Measurements from ENCODE around the gene PRELID2. TPM values are rescaled to one million over a fixed set of nuclear protein-coding genes. Genes with fewer than 3 reads are reported as not detected.
"Not testable (repeated sequence)": the region's sequence is repeated elsewhere in the genome, so short reads cannot be mapped to it uniquely, and the experiment has no call there.

PRELID2 gene
- total RNA-seq, 1 donor from 2014 or later, result 10.2 TPM

DNA sequence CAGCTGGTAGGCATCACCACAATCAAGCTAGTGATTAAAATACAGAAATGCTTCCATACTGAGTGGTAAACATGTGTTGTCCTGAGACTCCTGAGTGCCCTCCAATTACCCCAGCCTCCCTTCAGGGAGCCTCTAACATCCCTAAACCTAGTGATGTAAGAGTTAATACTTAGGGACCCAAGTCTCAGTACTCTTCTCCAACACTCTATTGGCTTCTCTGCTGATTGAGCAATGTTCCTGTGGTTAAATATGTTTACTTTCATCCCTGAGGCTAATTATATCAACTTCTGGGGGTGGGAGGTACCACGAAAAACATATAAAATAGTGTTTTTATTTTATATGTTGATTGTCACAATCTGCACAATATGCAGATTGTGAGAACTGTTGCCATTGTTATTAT lies 32.7 kb upstream of the PRELID2 start:
- no peak overlapping the region for H3K4me3 ChIP-seq
- no peaks in the 10 kb centered on the region for H3K27me3 ChIP-seq (ENCODE audit: low read depth)
- H3K27ac ChIP-seq, result no peak overlapping the region
- ATAC-seq (no peak), DNase-seq (no peak)
- H3K9me3 ChIP-seq, result no peaks in the 10 kb centered on the region
- intact Hi-C loops (cut with DNase I), result no loop called here
- no peaks in the 10 kb centered on the region for H3K36me3 ChIP-seq
- TF ChIP-seq, protein P1, sequence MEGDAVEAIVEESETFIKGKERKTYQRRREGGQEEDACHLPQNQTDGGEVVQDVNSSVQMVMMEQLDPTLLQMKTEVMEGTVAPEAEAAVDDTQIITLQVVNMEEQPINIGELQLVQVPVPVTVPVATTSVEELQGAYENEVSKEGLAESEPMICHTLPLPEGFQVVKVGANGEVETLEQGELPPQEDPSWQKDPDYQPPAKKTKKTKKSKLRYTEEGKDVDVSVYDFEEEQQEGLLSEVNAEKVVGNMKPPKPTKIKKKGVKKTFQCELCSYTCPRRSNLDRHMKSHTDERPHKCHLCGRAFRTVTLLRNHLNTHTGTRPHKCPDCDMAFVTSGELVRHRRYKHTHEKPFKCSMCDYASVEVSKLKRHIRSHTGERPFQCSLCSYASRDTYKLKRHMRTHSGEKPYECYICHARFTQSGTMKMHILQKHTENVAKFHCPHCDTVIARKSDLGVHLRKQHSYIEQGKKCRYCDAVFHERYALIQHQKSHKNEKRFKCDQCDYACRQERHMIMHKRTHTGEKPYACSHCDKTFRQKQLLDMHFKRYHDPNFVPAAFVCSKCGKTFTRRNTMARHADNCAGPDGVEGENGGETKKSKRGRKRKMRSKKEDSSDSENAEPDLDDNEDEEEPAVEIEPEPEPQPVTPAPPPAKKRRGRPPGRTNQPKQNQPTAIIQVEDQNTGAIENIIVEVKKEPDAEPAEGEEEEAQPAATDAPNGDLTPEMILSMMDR (IDR thresholded peaks at IDR 0.05), result no peak
- H3K4me1 ChIP-seq, result no peaks in the 10 kb centered on the region

DNA sequence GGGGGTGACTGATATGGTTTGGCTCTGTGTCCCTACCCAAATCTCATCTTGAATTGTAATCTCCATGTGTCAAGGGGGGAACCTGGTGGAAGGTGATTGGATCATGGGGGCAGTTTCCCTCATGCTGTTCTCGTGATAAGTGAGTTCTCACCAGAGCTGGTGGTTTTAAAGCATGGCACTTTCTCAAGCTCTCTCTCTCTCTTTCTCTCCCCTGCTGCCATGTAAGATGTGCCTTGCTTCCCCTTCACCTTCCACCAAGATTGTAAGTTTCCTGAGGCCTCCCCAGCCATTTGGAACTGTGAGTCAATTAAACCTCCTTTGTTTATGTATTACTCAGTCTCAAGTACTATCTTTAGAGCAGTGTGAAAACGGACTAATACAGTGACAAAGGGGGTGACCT lies 29.3 kb upstream of the PRELID2 start:
- not testable (repeated sequence) for DNase-seq

DNA sequence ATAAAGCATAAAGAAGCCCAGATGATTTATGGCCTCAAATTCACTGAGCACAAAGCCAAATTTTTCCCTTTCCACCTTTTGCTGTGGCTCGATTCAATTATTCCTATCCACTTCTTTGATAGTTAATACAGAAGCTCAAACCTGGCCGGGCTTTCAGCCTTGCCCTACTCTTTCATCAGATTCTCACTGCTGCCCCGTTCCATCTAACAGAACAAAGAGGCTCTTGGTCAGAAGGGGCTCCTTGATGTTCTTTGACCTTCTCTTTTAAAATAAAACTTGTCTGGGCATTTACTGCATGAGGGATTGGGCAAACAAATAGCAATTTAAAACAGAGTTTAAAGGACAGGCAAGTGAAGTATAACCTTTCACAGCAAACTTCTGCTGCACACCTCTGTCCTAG lies 27.9 kb upstream of the PRELID2 start:
- no peaks in the 10 kb centered on the region for H3K4me1 ChIP-seq
- ATAC-seq (no peak), DNase-seq (no peak)
- intact Hi-C loops (cut with DNase I), result no loop called here
- no peak overlapping the region for H3K27ac ChIP-seq
- no peaks in the 10 kb centered on the region for H3K36me3 ChIP-seq
- H3K4me3 ChIP-seq, result no peak overlapping the region
- H3K9me3 ChIP-seq, result no peaks in the 10 kb centered on the region
- TF ChIP-seq, protein P1 (IDR thresholded peaks at IDR 0.05), result no peak
- no peaks in the 10 kb centered on the region for H3K27me3 ChIP-seq (ENCODE audit: low read depth)

More for the DNA sequence above, 29.3 kb upstream of the PRELID2 start:
- H3K36me3 ChIP-seq; ATAC-seq; H3K4me3 ChIP-seq; H3K9me3 ChIP-seq; H3K27me3 ChIP-seq (ENCODE audit: low read depth); H3K27ac ChIP-seq; intact Hi-C loops (cut with DNase I); H3K4me1 ChIP-seq: not testable (repeated sequence)

DNA sequence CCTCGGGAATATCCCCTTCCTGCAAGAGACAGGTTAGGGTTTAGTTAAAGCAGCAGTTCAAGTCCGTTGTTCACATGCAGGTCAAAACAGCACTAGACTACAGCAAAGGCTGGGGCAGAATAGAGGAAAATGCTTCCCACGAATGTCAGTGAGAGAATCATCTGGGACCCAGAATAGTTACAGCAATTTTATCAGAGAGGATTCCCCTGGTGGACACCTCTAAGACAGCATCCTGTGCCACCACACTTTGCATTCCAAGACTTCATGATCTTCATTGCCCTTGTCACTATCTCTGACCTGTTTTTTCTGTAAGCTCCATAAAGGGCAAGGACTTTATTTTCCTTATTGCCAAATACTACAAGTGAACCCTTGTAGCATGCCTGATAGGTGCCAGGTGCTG lies 24.8 kb upstream of the PRELID2 start:
- intact Hi-C loops (cut with DNase I), result no loop called here
- no peak overlapping the region for H3K4me3 ChIP-seq
- H3K4me1 ChIP-seq, result peaks cover 15% of the 10 kb centered on the region
- no peak overlapping the region for H3K27ac ChIP-seq
- no peak for ATAC-seq
- TF ChIP-seq, protein P1 (IDR thresholded peaks at IDR 0.05), result no peak
- DNase-seq, result no peak
- H3K27me3 ChIP-seq (ENCODE audit: low read depth), result no peaks in the 10 kb centered on the region
- no peaks in the 10 kb centered on the region for H3K9me3 ChIP-seq
- H3K36me3 ChIP-seq, result no peaks in the 10 kb centered on the region

DNA sequence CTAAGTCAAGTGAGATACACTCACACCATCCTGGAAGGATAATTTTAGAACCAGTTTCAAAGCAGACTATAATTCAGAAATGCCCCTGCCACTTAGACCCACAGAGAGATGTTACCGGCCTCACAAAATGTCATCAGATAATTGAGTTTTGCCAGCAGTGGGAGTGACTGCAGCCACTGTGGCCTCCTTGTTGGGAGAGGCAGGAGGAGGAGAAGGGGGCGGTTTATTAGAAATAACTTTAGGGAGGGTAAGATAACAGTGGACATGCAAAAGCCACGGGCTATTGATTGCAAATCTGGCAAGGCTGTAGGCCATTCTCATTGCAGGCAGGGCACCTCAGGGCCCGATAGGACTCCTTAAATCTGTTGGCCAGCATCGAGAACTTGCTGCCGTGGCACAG lies 24.3 kb upstream of the PRELID2 start:
- no peak overlapping the region for H3K27ac ChIP-seq
- H3K4me3 ChIP-seq, result no peak overlapping the region
- peaks cover 15% of the 10 kb centered on the region for H3K4me1 ChIP-seq
- intact Hi-C loops (cut with DNase I), result no loop called here
- no peaks in the 10 kb centered on the region for H3K36me3 ChIP-seq
- no peak for ATAC-seq
- no peak for DNase-seq
- H3K27me3 ChIP-seq (ENCODE audit: low read depth), result no peaks in the 10 kb centered on the region
- TF ChIP-seq, protein P1 (IDR thresholded peaks at IDR 0.05), result no peak
- no peaks in the 10 kb centered on the region for H3K9me3 ChIP-seq

DNA sequence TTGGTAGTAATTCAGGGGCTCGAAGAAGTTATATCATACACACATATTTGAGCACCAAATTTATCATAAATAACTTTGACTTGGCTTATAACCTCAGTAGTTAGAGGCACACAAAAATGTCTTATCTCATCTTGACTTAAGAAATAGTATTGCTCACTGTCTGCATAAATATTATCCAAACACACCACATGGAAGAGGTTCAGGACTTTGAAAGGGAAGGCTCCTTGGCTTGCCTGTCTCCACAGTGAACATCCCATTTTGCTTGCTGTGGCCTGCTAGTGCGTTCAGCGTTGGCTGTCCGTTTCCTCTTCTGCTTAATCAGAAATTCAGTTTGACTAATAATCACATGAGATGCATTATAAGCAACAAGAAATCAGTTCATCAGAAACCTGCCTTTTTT lies 23.8 kb upstream of the PRELID2 start:
- Histone ChIP-seq H3K36me3 (no peaks in the 10 kb centered on the region), H3K27ac (no peak overlapping the region), H3K4me1 (peaks cover 15% of the 10 kb centered on the region), H3K27me3 (ENCODE audit: low read depth) (no peaks in the 10 kb centered on the region), H3K4me3 (no peak overlapping the region), H3K9me3 (no peaks in the 10 kb centered on the region)
- ATAC-seq (no peak), DNase-seq (no peak)
- intact Hi-C loops (cut with DNase I), result no loop called here
- TF ChIP-seq, protein P1 (IDR thresholded peaks at IDR 0.05), result no peak

All from lower lobe of right lung (tissue), 2 donors.